H9 (cell line): Measurements from ENCODE around the gene RERE. TPM values are rescaled to one million over a fixed set of nuclear protein-coding genes. Genes with fewer than 3 reads are reported as not detected.

Source experiments
- DNase-seq: peaks from one replicate; pipeline ENCODE4 v3.0.0-alpha.2; 2017
- H2AFZ ChIP-seq: one replicate; pipeline ENCODE4 v1.6.1; 2013; ENCODE audit warnings: mild to moderate bottlenecking, low read length, control low read depth, moderate library complexity
- H2AK5ac ChIP-seq: 2 replicates; pipeline ENCODE4 v1.6.1; 2013; ENCODE audit warnings: low read length, control low read depth, mixed read lengths; ENCODE audit not compliant: insufficient read length
- H2BK120ac ChIP-seq: one replicate; pipeline ENCODE4 v1.6.1; 2013; ENCODE audit warnings: low read depth, mild to moderate bottlenecking, low read length, control low read depth, inconsistent platforms; ENCODE audit not compliant: poor library complexity, severe bottlenecking
- H2BK12ac ChIP-seq: 2 replicates; pipeline ENCODE4 v1.6.1; 2013; ENCODE audit warnings: low read length, control low read depth, mixed read lengths, low read depth; ENCODE audit not compliant: insufficient read length
- H2BK15ac ChIP-seq: 2 replicates; pipeline ENCODE4 v1.6.1; 2013; ENCODE audit warnings: low read depth, low read length, control low read depth
- H2BK20ac ChIP-seq: one replicate; pipeline ENCODE4 v1.6.1; 2013; ENCODE audit warnings: low read depth, mild to moderate bottlenecking, low read length, control low read depth, inconsistent platforms; ENCODE audit not compliant: poor library complexity, severe bottlenecking
- H2BK5ac ChIP-seq: 2 replicates; pipeline ENCODE4 v1.6.1; 2013; ENCODE audit warnings: low read length, control low read depth, mixed read lengths; ENCODE audit not compliant: insufficient read length
- H3K14ac ChIP-seq: 2 replicates; pipeline ENCODE4 v1.6.1; 2013; ENCODE audit warnings: low read length, control low read depth; ENCODE audit not compliant: insufficient read depth
- H3K18ac ChIP-seq: 2 replicates; pipeline ENCODE4 v1.6.1; 2013; ENCODE audit warnings: low read depth, mild to moderate bottlenecking, mixed read lengths, low read length, control low read depth; ENCODE audit not compliant: insufficient read length
- H3K23ac ChIP-seq: 2 replicates; pipeline ENCODE4 v1.6.1; 2013; ENCODE audit warnings: low read length, control low read depth, mixed read lengths, low read depth; ENCODE audit not compliant: insufficient read length
- H3K23me2 ChIP-seq: 2 replicates; pipeline ENCODE4 v1.6.1; 2013; ENCODE audit warnings: low read depth, mild to moderate bottlenecking, mixed read lengths, low read length, control low read depth; ENCODE audit not compliant: insufficient read length, poor library complexity, severe bottlenecking
- H3K27ac ChIP-seq: 2 replicates; pipeline ENCODE4 v1.5.1; 2013; ENCODE audit warnings: low read length, control low read depth, mixed read lengths, low read depth; ENCODE audit not compliant: insufficient read length
- H3K27me3 ChIP-seq: 2 replicates; pipeline ENCODE4 v1.6.1; 2013; ENCODE audit warnings: low read length, control low read depth, inconsistent platforms; ENCODE audit not compliant: insufficient read depth
- H3K4ac ChIP-seq: 2 replicates; pipeline ENCODE4 v1.6.1; 2013; ENCODE audit warnings: low read depth, mild to moderate bottlenecking, control low read depth, inconsistent platforms, low read length, moderate library complexity
- H3K4me1 ChIP-seq: 2 replicates; pipeline ENCODE4 v1.6.1; 2013; ENCODE audit warnings: low read length, control low read depth, inconsistent platforms; ENCODE audit not compliant: insufficient read depth
- H3K4me2 ChIP-seq: 2 replicates; pipeline ENCODE4 v1.6.1; 2013; ENCODE audit warnings: low read length, control low read depth, mixed read lengths; ENCODE audit not compliant: insufficient read length, insufficient read depth
- H3K56ac ChIP-seq: 2 replicates; pipeline ENCODE4 v1.6.1; 2013; ENCODE audit warnings: low read depth, mild to moderate bottlenecking, mixed read lengths, low read length, control low read depth; ENCODE audit not compliant: insufficient read length
- H3K79me1 ChIP-seq: 2 replicates; pipeline ENCODE4 v1.6.1; 2013; ENCODE audit warnings: low read depth, mild to moderate bottlenecking, moderate library complexity, low read length, control low read depth, inconsistent platforms; ENCODE audit not compliant: insufficient read depth, poor library complexity, severe bottlenecking
- H3K79me2 ChIP-seq: 2 replicates; pipeline ENCODE4 v1.6.1; 2013; ENCODE audit warnings: low read length, control low read depth, inconsistent platforms; ENCODE audit not compliant: insufficient read depth
- H3K9ac ChIP-seq: 2 replicates; pipeline ENCODE4 v1.6.1; 2013; ENCODE audit warnings: low read length, control low read depth, mixed read lengths; ENCODE audit not compliant: insufficient read length; ENCODE audit errors: extremely low read depth
- H3K9me3 ChIP-seq: one replicate; pipeline ENCODE4 v1.6.1; 2013; ENCODE audit warnings: low read depth, low read length, inconsistent platforms; ENCODE audit not compliant: control insufficient read depth
- H3T11ph ChIP-seq: one replicate; pipeline ENCODE4 v1.6.1; 2013; ENCODE audit warnings: mild to moderate bottlenecking, low read length, control low read depth, inconsistent platforms
- H4K20me1 ChIP-seq: one replicate; pipeline ENCODE4 v1.6.1; 2013; ENCODE audit not compliant: control insufficient read depth, insufficient read length, insufficient read depth
- H4K5ac ChIP-seq: 2 replicates; pipeline ENCODE4 v1.6.1; 2013; ENCODE audit warnings: low read depth, mild to moderate bottlenecking, mixed read lengths, low read length, control low read depth; ENCODE audit not compliant: insufficient read length
- H4K8ac ChIP-seq: replicated peaks from 2 replicates; pipeline ENCODE4 v1.6.1; 2013; ENCODE audit warnings: low read length, control low read depth, mixed read lengths, low read depth; ENCODE audit not compliant: insufficient read length
- H4K91ac ChIP-seq: 2 replicates; pipeline ENCODE4 v1.6.1; 2013; ENCODE audit warnings: low read depth, mild to moderate bottlenecking, moderate library complexity, mixed read lengths, low read length, control low read depth; ENCODE audit not compliant: insufficient read length
- H3K27ac Mint-ChIP-seq, 3 experiments: 2 replicates in 2 of 3; 3 replicates in 1 of 3; pipeline ENCODE4 v1.8.0; 2020 to 2021; ENCODE audit warnings: mixed read lengths in 3 of 3, mild to moderate bottlenecking in 1 of 3, moderate library complexity in 1 of 3
- H3K27me3 Mint-ChIP-seq: 2 replicates; pipeline ENCODE4 v1.8.0; 2021; ENCODE audit warnings: low read depth, mild to moderate bottlenecking, moderate library complexity, mixed read lengths
- H3K36me3 Mint-ChIP-seq, 3 experiments: 2 replicates in 2 of 3; 3 replicates in 1 of 3; pipeline ENCODE4 v1.8.0; 2020 to 2021; ENCODE audit warnings: low read depth in 3 of 3, mixed read lengths in 3 of 3; ENCODE audit not compliant: insufficient read depth in 1 of 3
- H3K4me1 Mint-ChIP-seq, 2 experiments: 2 replicates each; pipeline ENCODE4 v1.8.0; 2020; ENCODE audit warnings: mixed read lengths in 2 of 2
- H3K4me3 Mint-ChIP-seq, 2 experiments: 2 replicates in 1 of 2; 3 replicates in 1 of 2; pipeline ENCODE4 v1.8.0; 2020 to 2021; ENCODE audit warnings: mild to moderate bottlenecking in 2 of 2, mixed read lengths in 2 of 2, moderate library complexity in 1 of 2
- H3K9me3 Mint-ChIP-seq, 2 experiments: 2 replicates in 1 of 2; 3 replicates in 1 of 2; pipeline ENCODE4 v1.8.0; 2020; ENCODE audit warnings: mild to moderate bottlenecking in 2 of 2, mixed read lengths in 2 of 2, moderate library complexity in 1 of 2
- CTCF ChIP-seq: fragments of 200-600 bp; sonication (generic); conservative IDR thresholded peaks from 3 replicates; pipeline ENCODE4 v1.8.0; 2021; ENCODE audit warnings: antibody characterized with exemption, mild to moderate bottlenecking
- WGBS: extraction: QIAGEN DNeasy Blood & Tissue Kit; methylation state at CpG from one replicate; pipeline ENCODE4 v1.1.7; 2013; ENCODE audit warnings: missing lambda C conversion rate, low lambda C conversion rate, mixed read lengths; ENCODE audit not compliant: insufficient read length; ENCODE audit errors: extremely low coverage; 5-methylcytosine and 5-hydroxymethylcytosine counted together
- total RNA-seq: library from RNA; stranded (reverse); gene quantifications from 2 replicates; pipeline ENCODE4 v1.2.1, GENCODE V29; 2021

Gene RERE
- total RNA-seq, 1 experiment from 2014 or later: 103 TPM

DNA sequence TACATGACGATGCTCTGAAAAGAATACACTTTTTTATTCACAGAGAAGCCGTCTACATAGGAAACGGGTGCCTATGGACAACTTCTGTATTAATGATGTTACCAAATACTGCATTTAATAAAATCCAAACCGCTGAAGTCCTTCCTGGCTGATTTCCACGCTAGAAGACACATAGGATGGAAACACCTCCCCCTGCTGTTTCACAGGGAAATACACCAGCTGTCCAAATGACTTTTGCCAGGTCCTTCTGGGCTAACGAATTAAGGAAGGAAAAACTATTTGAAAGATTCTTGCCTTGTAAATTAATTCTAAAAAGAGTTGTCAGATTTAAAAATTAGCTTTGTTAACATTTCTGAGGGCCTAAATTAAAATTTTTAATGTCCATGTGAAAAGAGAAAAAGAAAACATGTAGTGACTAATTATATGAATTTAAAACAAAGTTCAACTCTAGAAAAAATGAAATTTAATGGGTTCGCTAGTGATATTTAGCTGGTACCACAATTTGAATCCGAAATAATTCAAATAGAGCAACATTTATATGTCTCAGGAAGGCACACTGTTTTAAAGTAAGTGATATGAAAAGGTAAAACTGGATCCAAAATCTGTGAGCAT, 146.0 kb downstream of the RERE start:
- Histone ChIP-seq H3K4me1 (peaks cover 5% of the 10 kb centered on the region), H3K79me2 (peaks cover 56% of the 10 kb centered on the region), H4K20me1 (no peaks in the 10 kb centered on the region), H4K5ac (no peak overlapping the region), H3K9me3 (no peaks in the 10 kb centered on the region), H3K27ac (no peak overlapping the region), H3K14ac (no peak overlapping the region), H4K91ac (no peak overlapping the region), H3K18ac (no peak overlapping the region), H4K8ac (no peak overlapping the region), H2AFZ (no peak overlapping the region), H2BK12ac (no peak overlapping the region), H3K79me1 (peaks cover 5% of the 10 kb centered on the region), H3K4me2 (no peak overlapping the region), H3K23me2 (no peaks in the 10 kb centered on the region), H3K9ac (no peak overlapping the region), H3T11ph (no peak overlapping the region), H3K23ac (no peak overlapping the region), H2BK5ac (no peak overlapping the region), H3K4ac (no peak overlapping the region), H2BK120ac (no peak overlapping the region), H2AK5ac (no peak overlapping the region), H2BK20ac (no peak overlapping the region), H3K56ac (no peak overlapping the region), H3K27me3 (no peaks in the 10 kb centered on the region), H2BK15ac (no peak overlapping the region)
- no peak for DNase-seq
- Mint-ChIP-seq H3K36me3 (no peaks in the 10 kb centered on the region), H3K27me3 (no peaks in the 10 kb centered on the region), H3K4me3 (no peak overlapping the region), H3K27ac (peak overlapping the region in 1 of 3 experiments; percentile 80; a peak in 2 of 7 replicates), H3K9me3 (no peaks in the 10 kb centered on the region), H3K4me1 (peaks cover 45 to 54% of the 10 kb centered on the region in 2 experiments)
- TF ChIP-seq CTCF: peak; percentile 77
- WGBS: no CpG with 5 or more reads among the region's 8 CpGs
